Right cardiac atrium (tissue), 5 donors: ENCODE results near the gene WFIKKN2. TPM values are rescaled to one million over a fixed set of nuclear protein-coding genes. Genes with fewer than 3 reads are reported as not detected.
A peak's percentile ranks its signal among the peaks of the same experiment; 100 is the strongest.
"Not testable (repeated sequence)": the region's sequence is repeated elsewhere in the genome, so short reads cannot be mapped to it uniquely, and the experiment has no call there.

Source experiments
- ATAC-seq, 2 donors: fragments of 200-7000 bp; cut with Tn5 transposase; one replicate each; pipeline versions ENCODE4 v1.8.0 to v1.9.1; 2020; ENCODE audit warnings: moderate library complexity in 2 of 2, mild to moderate bottlenecking in 1 of 2
- DNase-seq, 3 donors: peaks; one replicate each; pipeline ENCODE4 v3.0.0-alpha.2; 2020
- H3K27ac ChIP-seq: one replicate; pipeline ENCODE4 v1.5.1; 2013; ENCODE audit warnings: mild to moderate bottlenecking, low read length, control low read depth, moderate library complexity
- H3K27me3 ChIP-seq: one replicate; pipeline ENCODE4 v1.6.1; 2013; ENCODE audit not compliant: control insufficient read depth, insufficient read depth
- H3K4me1 ChIP-seq: one replicate; pipeline ENCODE4 v1.6.1; 2013; ENCODE audit warnings: low read length; ENCODE audit not compliant: control insufficient read depth, insufficient read depth
- H3K4me3 ChIP-seq: one replicate; pipeline ENCODE4 v1.5.1; 2013; ENCODE audit warnings: low read length, control low read depth
- H3K9me3 ChIP-seq: one replicate; pipeline ENCODE4 v1.6.1; 2013; ENCODE audit warnings: low read length; ENCODE audit not compliant: control insufficient read depth
- WGBS: extraction: QIAGEN DNeasy Blood & Tissue Kit; methylation state at CpG from one replicate; pipeline ENCODE4 v1.1.7; 2013; 5-methylcytosine and 5-hydroxymethylcytosine counted together
- intact Hi-C, 4 donors: fragments of 100-400 bp; cut with DNase I; formaldehyde crosslinking; loops; one replicate each; pipeline versions ENCODE4 v1.11.0 to v1.14.0; 2022 to 2023
- polyA plus RNA-seq: library from polyadenylated mRNA; stranded (reverse); fragments of 200-250 nt; gene quantifications from one replicate; pipeline ENCODE4 v1.2.3, GENCODE V29; 2013
- total RNA-seq, 4 donors: library from RNA; stranded (reverse); fragmentation: NEBNext Ultra II Directional; extraction: Animal tissue kit (Norgen Biotek cat#: 25700); gene quantifications; one replicate each; pipeline ENCODE4 v1.2.1, GENCODE V29; 2021
- donor health status: healthy with polysubstance abuse.
- donor health status: DM: no; HTN: yes; CAD: no.
- donor health status: DM: no; HTN: no; CAD: no.
- donor health status: DM: no; HTN: yes; CAD: no; lungs with severe emphysema.
- donor health status: DM: yes; HTN: yes; CAD: no.

The WFIKKN2 gene
- total and polyA plus RNA-seq, 5 donors = 0.68 to 3.0 (median 1.1) TPM

- Histone ChIP-seq H3K4me1 (peaks cover 3% of the 10 kb centered on the region), H3K27me3 (no peaks in the 10 kb centered on the region), H3K27ac (peak overlapping the region; percentile 98), H3K4me3 (peak overlapping the region; percentile 76), H3K9me3 (no peaks in the 10 kb centered on the region)
- DNase-seq (peak; percentile 70 to 88 (median 88)), ATAC-seq (peak; percentile 17 to 31)
- WGBS = under 1% methylated on average over 28 of the region's 28 CpGs
- intact Hi-C loops = loop anchor here in 1 of 4 donors (5.0 kb wide), 1 partner anchor 65 kb away; no protein-coding TSS in a partner anchor
Measured at GRCh38 chr17:50866950-50867362, 31.6 kb downstream of the WFIKKN2 start.

- Histone ChIP-seq H3K4me3 (peak overlapping the region; percentile 76), H3K9me3 (no peaks in the 10 kb centered on the region), H3K4me1 (peaks cover 3% of the 10 kb centered on the region), H3K27ac (peak overlapping the region; percentile 98), H3K27me3 (no peaks in the 10 kb centered on the region)
- intact Hi-C loops = loop anchor here in 1 of 4 donors (5.0 kb wide), 1 partner anchor 65 kb away; no protein-coding TSS in a partner anchor
- DNase-seq (peak; percentile 94 to 97 (median 96)), ATAC-seq (peak; percentile 82 to 83)
- WGBS = under 1% methylated on average over 35 of the region's 35 CpGs
Measured at GRCh38 chr17:50867363-50868139, 32.2 kb downstream of the WFIKKN2 start.

- H3K9me3 ChIP-seq = no peaks in the 10 kb centered on the region
- peak overlapping the region; percentile 76 for H3K4me3 ChIP-seq
- peaks cover under 1% of the 10 kb centered on the region for H3K4me1 ChIP-seq
- intact Hi-C loops = loop anchor here in 1 of 4 donors (5.0 kb wide), 1 partner anchor 64 kb away; no protein-coding TSS in a partner anchor
- no peak for ATAC-seq
- no peak for DNase-seq
- no peaks in the 10 kb centered on the region for H3K27me3 ChIP-seq
- no peak overlapping the region for H3K27ac ChIP-seq
- 9% methylated on average over 1 of the region's 1 CpG for WGBS
Measured at GRCh38 chr17:50868140-50868438, 32.7 kb downstream of the WFIKKN2 start.

GRCh38 chr17:50868602-50869001 lies 33.2 kb downstream of the WFIKKN2 start:
- 80% methylated on average over 1 of the region's 1 CpG for WGBS
- ATAC-seq = no peak
- Histone ChIP-seq H3K27ac (no peak overlapping the region), H3K4me3 (peak overlapping the region; percentile 76), H3K27me3 (no peaks in the 10 kb centered on the region), H3K9me3 (no peaks in the 10 kb centered on the region), H3K4me1 (no peaks in the 10 kb centered on the region)
- no peak for DNase-seq
- intact Hi-C loops = loop anchor here in 1 of 4 donors (5.0 kb wide), 1 partner anchor 64 kb away; no protein-coding TSS in a partner anchor

GRCh38 chr17:50871364-50871763 lies 36.0 kb downstream of the WFIKKN2 start:
- Histone ChIP-seq H3K4me1 (no peaks in the 10 kb centered on the region), H3K9me3 (no peaks in the 10 kb centered on the region), H3K27ac (no peak overlapping the region), H3K27me3 (no peaks in the 10 kb centered on the region), H3K4me3 (no peak overlapping the region)
- ATAC-seq (no peak), DNase-seq (no peak)
- intact Hi-C loops = loop anchor here in 1 of 4 donors (10.0 kb wide), 1 partner anchor 53 kb away; no protein-coding TSS in a partner anchor
- WGBS = 58% methylated on average over 4 of the region's 4 CpGs

GRCh38 chr17:50871898-50872297 lies 36.5 kb downstream of the WFIKKN2 start:
- H3K27ac ChIP-seq = peak overlapping the region; percentile 36
- H3K4me1 ChIP-seq = no peaks in the 10 kb centered on the region
- DNase-seq = no peak
- no peak overlapping the region for H3K4me3 ChIP-seq
- no peaks in the 10 kb centered on the region for H3K9me3 ChIP-seq
- ATAC-seq = no peak
- intact Hi-C loops = loop anchor here in 1 of 4 donors (10.0 kb wide), 1 partner anchor 53 kb away; no protein-coding TSS in a partner anchor
- no peaks in the 10 kb centered on the region for H3K27me3 ChIP-seq
- 55% methylated on average over 2 of the region's 2 CpGs for WGBS

- Histone ChIP-seq H3K9me3 (no peaks in the 10 kb centered on the region), H3K4me1 (no peaks in the 10 kb centered on the region), H3K27me3 (no peaks in the 10 kb centered on the region), H3K4me3 (no peak overlapping the region), H3K27ac (no peak overlapping the region)
- no peak for DNase-seq
- intact Hi-C loops = loop anchor here in 1 of 4 donors (10.0 kb wide), 1 partner anchor 52 kb away; no protein-coding TSS in a partner anchor
- peak; percentile 38 to 46 for ATAC-seq
- WGBS = 25% methylated on average over 4 of the region's 4 CpGs
Measured at GRCh38 chr17:50872710-50873424, 37.5 kb downstream of the WFIKKN2 start.

GRCh38 chr17:50875074-50875473 lies 39.7 kb downstream of the WFIKKN2 start:
- no peak for DNase-seq
- intact Hi-C loops = loop anchor here in 1 of 4 donors (10.0 kb wide), 1 partner anchor 50 kb away; no protein-coding TSS in a partner anchor
- H3K27me3 ChIP-seq = no peaks in the 10 kb centered on the region
- no peak overlapping the region for H3K4me3 ChIP-seq
- no peaks in the 10 kb centered on the region for H3K9me3 ChIP-seq
- H3K4me1 ChIP-seq = no peaks in the 10 kb centered on the region
- WGBS = 59% methylated on average over 2 of the region's 2 CpGs
- no peak for ATAC-seq
- H3K27ac ChIP-seq = no peak overlapping the region

GRCh38 chr17:50877042-50877441 lies 41.7 kb downstream of the WFIKKN2 start:
- not testable (repeated sequence) for DNase-seq, H3K27ac ChIP-seq, H3K4me1 ChIP-seq, H3K4me3 ChIP-seq, ATAC-seq, H3K27me3 ChIP-seq, H3K9me3 ChIP-seq
- intact Hi-C loops = loop anchor here in 1 of 4 donors (10.0 kb wide), 1 partner anchor 48 kb away; no protein-coding TSS in a partner anchor
- WGBS = 97% methylated on average over 9 of the region's 9 CpGs

GRCh38 chr17:50877838-50878237 lies 42.5 kb downstream of the WFIKKN2 start:
- ATAC-seq (no peak), DNase-seq (no peak)
- Histone ChIP-seq H3K9me3 (no peaks in the 10 kb centered on the region), H3K4me1 (no peaks in the 10 kb centered on the region), H3K4me3 (no peak overlapping the region), H3K27me3 (no peaks in the 10 kb centered on the region), H3K27ac (no peak overlapping the region)
- intact Hi-C loops = loop anchor here in 1 of 4 donors (10.0 kb wide), 1 partner anchor 47 kb away; no protein-coding TSS in a partner anchor
- WGBS = 98% methylated on average over 1 of the region's 1 CpG

- Histone ChIP-seq H3K27ac (no peak overlapping the region), H3K4me3 (no peak overlapping the region), H3K9me3 (no peaks in the 10 kb centered on the region), H3K27me3 (no peaks in the 10 kb centered on the region), H3K4me1 (no peaks in the 10 kb centered on the region)
- 94% methylated on average over 5 of the region's 5 CpGs for WGBS
- no peak for DNase-seq
- intact Hi-C loops = loop anchor here in 1 of 4 donors (10.0 kb wide), 1 partner anchor 46 kb away; no protein-coding TSS in a partner anchor
- no peak for ATAC-seq
Measured at GRCh38 chr17:50879086-50879485, 43.7 kb downstream of the WFIKKN2 start.
